HTERT RPE-1 (cell line): ENCODE results near the gene RBM27.
"Not testable (repeated sequence)": the region's sequence is repeated elsewhere in the genome, so short reads cannot be mapped to it uniquely, and the experiment has no call there.

Source experiments
- in situ Hi-C: fragments of 300-500 bp; cut with MboI; formaldehyde crosslinking; loops from 4 replicates; pipeline ENCODE4 v1.14.3; 2020; ENCODE audit warnings: low sequenced_read_pairs

RBM27 gene, protein sequence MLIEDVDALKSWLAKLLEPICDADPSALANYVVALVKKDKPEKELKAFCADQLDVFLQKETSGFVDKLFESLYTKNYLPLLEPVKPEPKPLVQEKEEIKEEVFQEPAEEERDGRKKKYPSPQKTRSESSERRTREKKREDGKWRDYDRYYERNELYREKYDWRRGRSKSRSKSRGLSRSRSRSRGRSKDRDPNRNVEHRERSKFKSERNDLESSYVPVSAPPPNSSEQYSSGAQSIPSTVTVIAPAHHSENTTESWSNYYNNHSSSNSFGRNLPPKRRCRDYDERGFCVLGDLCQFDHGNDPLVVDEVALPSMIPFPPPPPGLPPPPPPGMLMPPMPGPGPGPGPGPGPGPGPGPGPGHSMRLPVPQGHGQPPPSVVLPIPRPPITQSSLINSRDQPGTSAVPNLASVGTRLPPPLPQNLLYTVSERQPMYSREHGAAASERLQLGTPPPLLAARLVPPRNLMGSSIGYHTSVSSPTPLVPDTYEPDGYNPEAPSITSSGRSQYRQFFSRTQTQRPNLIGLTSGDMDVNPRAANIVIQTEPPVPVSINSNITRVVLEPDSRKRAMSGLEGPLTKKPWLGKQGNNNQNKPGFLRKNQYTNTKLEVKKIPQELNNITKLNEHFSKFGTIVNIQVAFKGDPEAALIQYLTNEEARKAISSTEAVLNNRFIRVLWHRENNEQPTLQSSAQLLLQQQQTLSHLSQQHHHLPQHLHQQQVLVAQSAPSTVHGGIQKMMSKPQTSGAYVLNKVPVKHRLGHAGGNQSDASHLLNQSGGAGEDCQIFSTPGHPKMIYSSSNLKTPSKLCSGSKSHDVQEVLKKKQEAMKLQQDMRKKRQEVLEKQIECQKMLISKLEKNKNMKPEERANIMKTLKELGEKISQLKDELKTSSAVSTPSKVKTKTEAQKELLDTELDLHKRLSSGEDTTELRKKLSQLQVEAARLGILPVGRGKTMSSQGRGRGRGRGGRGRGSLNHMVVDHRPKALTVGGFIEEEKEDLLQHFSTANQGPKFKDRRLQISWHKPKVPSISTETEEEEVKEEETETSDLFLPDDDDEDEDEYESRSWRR

DNA sequence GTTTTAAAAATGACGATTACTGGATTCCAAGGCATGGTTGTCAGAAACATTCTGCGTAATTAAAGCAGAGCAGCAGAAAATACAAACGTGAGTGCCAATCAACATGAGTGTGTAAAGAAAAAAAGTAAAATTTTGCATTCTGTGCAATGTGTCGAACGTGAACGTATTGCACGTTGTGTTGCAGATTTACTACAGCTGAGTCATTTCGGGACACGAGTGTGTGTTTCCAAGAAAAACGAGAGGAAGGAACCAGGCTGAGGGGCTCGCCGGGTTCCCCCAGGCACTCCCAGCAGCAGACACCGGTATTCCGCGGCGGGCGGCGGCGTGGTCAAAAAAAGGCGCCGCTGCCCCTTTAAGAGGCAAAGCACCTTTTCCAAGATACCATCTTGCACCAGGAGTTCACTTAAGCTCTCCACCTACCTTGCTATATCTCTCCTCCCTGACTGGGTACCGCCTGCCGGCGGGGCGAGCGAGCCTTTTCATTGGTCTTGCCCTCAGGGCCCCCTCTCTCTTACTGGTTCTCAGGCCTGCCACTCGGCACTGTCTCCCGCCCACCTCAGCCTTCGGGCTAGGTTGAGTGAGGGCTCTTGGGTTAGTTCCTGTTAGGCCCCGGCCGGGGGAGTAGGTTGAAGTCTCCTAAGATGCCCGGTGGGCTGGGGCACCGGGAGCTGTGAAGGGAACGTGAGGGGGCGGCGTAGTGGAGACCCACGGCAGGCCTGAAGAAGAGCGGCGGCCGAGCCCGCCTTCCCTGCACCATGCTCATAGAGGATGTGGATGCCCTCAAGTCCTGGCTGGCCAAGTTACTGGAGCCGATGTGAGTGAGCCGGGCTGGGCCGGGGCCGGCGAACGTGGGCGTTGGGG lies at the start of gene RBM27:
RBM27 (plus strand) TSS at position 595 of the 861 bp plus-strand sequence; CDS start at position 756, 161 bp downstream.
- in situ Hi-C loops: no loop called here

DNA sequence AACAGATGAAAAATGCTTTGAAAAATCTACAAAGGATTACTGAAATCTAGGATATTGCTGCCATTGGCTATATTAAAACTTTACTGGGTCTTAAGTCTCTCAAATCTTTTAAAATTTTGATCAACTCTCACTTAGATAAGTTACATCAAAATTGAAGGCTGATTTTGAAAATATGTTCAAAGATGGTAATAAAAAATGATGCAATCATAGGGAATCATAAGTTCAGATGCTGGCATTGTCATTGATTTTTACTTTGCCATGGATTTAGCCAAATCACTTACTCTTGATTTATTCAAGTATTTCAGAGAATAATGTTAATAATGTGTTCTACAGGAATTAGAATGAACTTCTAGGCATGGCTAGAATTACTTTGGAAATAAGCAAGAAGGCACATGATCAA lies 45.1 kb upstream of the RBM27 start:
- in situ Hi-C loops: no loop called here

DNA sequence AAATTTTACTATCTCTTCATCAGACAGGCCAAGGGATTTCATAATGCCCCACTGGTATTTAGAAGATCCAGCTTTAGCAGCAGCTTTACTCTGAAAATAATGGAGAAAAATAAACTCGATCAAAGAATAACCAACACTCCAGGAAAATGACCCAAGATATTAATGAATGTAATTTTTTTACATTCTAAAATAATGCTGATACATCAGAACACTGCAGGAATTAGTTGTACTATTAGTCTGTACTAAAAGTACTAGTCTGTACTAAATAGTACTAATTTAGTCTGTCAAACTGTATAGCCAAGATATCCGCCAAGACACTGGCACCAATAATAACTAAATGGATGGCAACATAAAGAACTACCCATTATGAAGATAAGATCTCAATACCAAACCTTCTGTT lies 39.0 kb upstream of the RBM27 start:
- in situ Hi-C loops: no loop called here

DNA sequence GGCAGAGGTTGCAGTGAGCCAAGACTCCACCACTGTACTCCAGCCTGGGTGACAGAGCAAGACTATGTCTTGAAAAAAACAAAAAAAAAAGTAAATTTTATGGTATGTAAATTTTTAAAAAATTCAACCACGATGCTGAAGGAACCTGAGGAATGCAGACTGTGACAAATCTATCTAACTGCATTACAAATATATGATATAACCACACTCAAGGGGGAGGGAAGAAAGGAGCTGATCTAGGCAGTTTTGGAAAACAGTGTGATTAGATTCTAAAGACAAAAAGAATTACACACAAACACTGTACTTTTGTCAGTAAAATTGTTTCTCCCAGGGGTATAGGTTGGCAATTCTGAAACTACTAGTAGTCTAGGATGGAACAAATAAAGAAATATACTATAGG lies 37.9 kb upstream of the RBM27 start:
- in situ Hi-C loops: no loop called here

DNA sequence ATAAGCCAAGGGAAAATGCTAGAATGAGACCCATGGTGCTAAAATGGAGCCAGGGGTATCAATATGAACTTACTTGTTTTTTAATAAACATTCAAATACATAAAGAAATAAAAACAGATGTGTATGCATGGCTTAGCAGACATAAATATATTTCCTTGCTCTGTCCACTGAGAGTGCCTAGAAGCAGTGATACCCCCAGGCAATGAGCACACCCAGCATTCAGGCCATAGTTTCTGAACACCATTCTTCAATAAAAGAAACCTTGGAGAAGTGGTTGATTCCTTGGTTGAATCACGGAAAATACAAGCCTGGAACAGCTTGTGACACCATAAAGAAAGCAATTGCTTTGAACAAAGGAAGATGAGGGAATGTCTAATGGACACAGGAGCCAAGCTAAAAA lies 37.5 kb upstream of the RBM27 start:
- in situ Hi-C loops: no loop called here

DNA sequence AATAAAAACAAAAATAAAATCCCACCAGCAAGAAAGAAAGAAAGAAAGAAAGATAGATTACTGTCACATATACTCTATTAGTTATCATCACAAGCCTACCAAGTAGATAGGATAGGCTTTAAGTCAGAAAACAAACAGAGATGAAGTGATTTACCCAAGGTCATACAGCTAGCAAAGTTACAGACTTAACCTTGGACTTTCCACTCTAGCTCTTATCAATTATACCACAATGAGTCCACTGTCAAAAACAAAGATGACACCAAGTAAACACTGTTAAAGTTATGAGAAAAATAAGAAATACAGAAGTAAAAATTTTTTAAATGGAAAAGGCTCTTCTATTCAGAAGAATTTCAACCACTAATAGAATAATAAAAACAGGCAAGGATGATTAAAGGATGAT lies 34.3 kb upstream of the RBM27 start:
- in situ Hi-C loops: no loop called here

DNA sequence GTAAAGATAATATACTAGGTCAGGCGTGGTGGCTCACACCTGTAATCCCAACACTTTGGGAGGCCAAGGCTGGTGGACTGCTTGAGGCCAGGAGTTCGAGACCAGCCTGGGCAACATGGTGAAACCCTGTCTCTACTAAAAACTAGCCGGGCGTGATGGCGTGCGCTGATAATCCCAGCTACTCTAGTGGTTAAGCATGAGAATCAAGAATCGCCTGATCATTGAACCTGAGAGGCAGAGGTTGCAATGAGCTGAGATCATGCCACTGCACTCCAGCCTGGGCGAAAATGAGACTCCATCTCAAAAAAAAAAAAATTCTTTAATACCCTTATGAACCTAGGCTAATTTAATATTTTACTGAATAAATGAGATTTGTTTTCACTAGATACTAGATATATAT lies 30.4 kb upstream of the RBM27 start:
- in situ Hi-C loops: not testable (repeated sequence)

DNA sequence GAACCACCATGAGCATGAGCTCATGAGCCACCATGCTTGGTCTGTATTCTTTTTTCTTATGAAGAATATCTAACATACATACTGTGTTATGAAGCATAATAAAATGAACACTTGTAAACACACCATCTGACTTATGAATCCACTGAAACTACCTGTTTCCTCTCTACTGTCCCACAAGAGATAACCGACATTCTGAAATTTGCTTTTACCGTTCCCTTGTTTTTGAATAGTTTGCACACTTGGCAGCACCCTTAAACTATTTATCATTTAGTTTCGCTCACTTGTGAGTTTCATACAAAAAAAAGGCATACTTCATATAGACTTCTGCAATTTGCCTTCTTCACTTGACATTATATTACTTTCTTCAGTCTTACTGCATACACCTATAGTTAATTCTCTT lies 29.8 kb upstream of the RBM27 start:
- in situ Hi-C loops: no loop called here

DNA sequence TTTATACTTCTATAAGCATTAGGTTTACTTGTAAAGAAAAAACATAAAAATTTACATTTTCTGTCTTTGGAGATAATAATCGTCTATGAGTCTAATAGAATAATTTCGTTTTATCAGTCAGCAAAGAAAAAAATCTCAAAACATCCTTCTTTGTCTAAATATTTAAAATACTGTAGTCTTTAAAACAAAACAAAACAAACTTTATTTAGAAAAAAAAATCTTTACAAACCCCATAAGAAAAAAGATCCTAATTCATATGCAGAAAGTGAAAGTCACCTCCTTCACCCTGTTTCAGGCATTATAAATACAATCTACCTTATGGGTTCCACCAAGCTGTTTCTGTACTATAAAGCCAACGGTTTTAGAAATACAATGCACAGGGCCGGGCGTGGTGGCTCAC lies 26.6 kb upstream of the RBM27 start:
- in situ Hi-C loops: no loop called here

DNA sequence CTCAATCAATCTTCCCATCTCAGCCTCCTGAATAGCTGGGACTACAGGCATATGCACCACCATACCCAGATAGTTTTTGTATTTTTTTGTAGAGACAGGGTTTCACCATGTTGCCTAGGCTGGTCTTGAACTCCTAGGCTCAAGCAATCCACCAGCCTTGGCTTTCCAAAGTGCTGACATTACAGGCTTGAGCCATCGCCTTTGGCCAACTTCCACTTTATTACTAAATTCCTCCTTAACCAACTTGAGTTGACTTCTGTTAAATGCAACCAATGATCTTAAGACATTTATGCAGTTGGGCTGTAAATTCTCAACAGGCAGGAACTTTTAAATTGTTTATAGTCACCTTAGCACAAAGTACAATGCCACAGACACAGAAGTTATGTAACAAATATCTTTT lies 23.7 kb upstream of the RBM27 start:
- in situ Hi-C loops: no loop called here

DNA sequence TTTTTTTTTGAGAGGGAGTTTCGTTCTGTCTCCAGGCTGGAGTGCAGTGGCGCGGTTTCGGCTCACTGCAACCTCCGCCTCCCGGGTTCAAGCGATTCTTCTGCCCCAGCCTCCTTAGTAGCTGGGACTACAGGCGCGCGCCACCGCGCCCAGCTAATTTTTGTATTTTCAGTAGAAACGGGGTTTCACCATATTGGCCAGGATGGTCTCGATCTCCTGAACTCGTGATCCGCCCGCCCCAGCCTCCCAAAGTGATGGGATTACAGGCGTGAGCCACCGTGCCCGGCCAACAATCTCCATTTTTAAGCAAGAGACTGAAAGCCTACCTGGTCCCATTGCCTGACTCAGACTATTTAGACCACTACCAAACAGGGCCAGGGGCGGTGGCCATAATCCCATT lies 20.0 kb upstream of the RBM27 start:
- in situ Hi-C loops: not testable (repeated sequence)

DNA sequence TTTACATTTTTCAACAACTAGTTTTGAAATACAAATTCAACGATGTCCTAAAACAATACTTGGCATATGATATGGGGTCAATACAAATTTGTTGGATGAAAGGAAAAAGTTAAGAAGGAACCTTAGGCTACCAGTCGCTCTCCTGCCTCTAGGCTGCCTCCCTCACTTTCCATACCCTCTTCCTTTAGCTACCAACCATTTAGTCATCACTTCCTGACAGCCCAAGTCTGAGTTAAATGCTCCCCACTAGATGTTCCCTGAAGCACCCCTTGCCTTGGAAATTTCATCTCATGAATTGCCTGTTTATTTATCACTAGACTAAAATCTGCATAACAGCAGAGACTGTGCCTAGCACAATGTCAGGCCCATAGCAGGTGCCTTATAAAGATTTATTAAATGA lies 18.2 kb upstream of the RBM27 start:
- in situ Hi-C loops: no loop called here

DNA sequence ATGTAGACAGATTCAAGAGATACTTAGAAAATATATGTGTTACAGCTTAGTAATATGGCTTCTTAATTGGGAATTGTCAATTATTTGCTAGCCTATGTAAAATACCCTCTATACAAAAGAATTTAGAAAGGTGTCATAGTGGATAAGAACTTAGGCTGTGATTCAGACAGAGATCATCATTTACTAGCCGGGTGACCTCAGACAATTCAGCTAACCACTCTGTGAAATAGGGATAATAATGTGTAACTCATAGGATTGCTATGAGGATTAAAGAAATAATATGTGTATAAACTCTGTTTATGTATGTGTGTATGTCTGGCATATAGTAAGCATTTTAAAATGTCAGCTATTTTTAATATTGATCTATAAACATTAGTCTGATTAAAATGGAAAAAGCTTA lies 15.0 kb upstream of the RBM27 start:
- in situ Hi-C loops: no loop called here

DNA sequence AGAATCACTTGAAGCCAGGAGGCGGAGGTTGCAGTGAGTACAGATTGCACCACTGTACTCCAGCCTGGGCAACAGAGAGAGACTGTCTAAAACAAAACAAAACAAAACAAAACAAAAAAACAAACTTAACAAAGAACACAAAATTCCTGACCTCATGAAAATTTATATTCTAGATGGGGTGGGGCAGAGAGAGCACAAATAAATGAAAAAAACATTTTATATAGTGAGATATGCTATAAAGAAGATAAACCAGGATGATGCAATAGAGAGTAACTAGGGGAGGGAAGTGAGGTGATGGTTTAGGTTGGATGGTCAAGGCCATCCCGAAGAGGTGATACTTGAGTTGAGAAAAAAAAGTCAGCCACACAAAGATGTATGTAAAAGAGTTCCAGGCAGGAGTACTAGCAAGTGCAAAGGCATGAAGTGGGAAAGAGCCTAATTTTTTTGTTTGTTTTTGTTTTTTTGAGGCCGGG lies 10.8 kb upstream of the RBM27 start:
- in situ Hi-C loops: no loop called here

DNA sequence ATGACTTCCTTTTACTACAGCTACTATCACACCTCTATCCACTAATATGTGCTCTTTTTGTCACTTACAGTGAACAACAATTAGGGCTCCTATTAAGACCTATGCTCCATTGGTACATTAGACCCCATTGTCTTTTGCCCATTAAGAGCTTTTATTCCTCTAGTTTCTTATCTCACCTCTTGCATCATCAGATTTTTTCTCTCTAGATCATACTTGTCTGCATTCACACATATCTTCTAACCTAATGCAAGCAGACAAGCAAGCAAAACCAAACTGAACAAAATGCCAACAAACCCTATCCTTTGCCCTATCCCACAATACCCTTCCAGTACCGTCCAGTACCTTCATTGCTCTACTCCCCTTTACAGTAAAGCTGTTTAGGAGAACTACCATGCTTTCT lies 10.1 kb upstream of the RBM27 start:
- in situ Hi-C loops: no loop called here

DNA sequence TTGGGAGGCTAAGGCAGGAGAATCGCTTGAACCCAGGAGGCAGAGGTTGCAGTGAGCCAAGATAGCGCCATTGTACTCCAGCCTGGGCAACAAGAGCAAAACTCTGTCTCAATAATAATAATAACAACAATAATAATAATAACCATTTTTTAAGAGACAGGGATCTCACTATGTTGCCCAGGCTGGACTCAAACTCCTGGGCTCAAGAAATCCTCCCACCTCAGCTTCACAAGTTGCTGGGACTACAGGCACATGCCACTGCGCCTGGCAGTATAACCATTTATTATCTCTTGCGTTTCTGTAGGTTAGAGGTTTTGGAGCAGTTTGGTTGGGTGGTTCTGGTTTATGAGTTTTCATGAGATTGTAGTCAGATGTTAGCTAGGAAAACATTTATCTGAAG lies 8.4 kb upstream of the RBM27 start:
- in situ Hi-C loops: not testable (repeated sequence)

DNA sequence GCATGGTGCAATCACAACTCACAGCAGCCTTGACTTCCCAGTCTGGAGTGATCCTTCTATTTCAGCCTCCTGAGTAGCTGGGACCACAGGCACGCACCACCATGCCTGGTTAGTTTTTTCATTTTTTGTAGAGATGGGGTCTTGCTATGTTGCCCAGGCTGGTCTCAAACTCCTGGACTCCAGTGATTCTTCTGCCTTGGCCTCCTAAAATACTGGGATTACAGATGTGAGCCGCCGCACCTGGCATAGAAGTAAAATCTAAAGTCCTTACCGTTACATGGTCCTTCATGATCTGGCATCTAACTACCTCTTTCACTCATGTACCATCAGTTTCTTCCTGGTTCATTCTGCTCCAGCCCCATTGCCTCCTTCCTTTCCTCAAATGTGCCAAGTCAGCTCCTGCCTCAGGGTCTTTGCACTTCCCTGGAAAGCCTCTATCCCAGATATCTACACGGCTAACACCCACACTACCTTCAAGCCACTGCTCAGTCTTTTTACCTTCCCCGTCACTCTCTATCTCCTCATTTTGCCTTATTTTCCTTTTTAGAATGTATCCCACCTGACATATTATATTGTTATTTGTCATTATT lies 6.9 kb upstream of the RBM27 start:
- in situ Hi-C loops: no loop called here

DNA sequence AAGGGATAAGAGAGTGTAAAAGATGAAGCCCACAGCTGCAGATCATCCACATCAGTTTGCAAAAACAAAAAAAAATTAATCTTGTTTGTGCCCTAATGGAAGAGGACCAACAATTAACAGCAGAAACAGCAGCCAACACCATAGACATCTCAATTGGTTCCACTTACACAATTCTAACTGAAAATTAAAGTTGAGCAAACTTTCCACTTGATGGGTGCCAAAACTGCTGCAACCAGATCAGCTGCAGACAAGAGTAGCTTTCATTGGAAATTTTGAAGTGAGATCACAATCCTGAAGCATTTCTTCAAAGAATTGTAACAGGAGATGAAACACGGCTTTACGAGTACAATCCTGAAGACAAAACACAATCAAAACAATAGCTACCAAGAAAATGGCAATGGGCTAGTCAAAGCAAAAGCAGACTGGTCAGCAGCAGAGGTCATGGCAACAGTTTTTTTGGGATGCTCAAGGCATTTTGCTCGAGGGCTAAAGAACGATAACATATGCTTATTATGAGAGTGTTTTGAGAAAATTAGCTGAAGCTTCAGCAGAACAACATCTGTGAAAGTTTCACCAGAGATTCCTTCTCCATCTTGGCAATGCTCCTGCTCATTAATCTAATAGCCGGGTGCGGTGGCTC lies 4.1 kb upstream of the RBM27 start:
- in situ Hi-C loops: no loop called here

DNA sequence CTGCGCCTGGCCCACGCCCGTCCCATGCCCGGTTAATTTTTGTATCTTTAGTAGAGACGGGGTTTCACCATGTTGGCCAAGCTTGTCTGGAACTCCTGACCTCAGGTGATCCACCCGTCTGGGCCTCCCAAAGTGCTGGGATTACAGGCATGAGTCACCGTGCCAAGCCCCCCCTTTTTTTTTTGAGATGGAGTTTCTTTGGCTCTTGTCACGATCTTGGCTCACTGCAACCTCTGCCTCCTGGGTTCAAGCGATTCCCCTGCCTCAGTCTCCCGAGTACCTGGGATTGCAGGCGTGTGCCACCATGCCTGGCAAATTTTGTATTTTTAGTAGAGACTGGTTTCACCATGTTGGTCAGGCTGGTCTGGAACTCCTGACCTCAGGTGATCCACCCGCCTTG lies 1.6 kb upstream of the RBM27 start:
- in situ Hi-C loops: not testable (repeated sequence)

DNA sequence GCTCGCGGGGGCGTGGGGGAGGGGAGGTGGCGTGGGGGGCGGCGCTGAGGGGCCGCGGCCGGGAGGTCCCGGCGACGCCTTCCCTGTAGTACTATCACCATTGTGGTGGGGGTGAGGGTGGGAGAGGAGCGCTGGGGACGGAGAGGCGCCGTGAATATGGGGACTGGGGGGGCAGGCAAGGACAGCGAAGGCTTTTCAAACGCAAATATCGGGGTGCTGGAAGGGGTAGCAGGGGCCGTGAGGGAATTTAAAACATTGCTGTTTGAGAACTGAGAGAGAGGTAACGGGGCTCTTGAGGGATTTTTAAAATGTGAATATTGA lies 427 bp downstream of the RBM27 start:
- in situ Hi-C loops: no loop called here
